GM23338 (cell line): Measurements from ENCODE around the gene KEAP1. TPM values are rescaled to one million over a fixed set of nuclear protein-coding genes. Genes with fewer than 3 reads are reported as not detected.

Source experiments
- ATAC-seq: fragments of 200-7000 bp; cut with Tn5 transposase; 3 replicates; pipeline ENCODE4 v1.9.1; 2020
- DNase-seq: peaks from one replicate; pipeline ENCODE4 v3.0.0-alpha.2; 2015; ENCODE audit warnings: low spot score
- H2AFZ ChIP-seq: fragments of 200-600 bp; sonication (generic); 2 replicates; pipeline ENCODE4 v1.8.0; 2016; ENCODE audit warnings: antibody characterized with exemption, mild to moderate bottlenecking, moderate library complexity
- H3F3A ChIP-seq: fragments of 200-600 bp; sonication (generic); replicated peaks from 2 replicates; pipeline ENCODE4 v1.8.0; 2017; ENCODE audit warnings: antibody characterized with exemption, mixed run types, low read depth
- H3K27ac ChIP-seq: fragments of 200-600 bp; sonication (generic); 2 replicates; pipeline ENCODE4 v1.6.1; 2016; ENCODE audit warnings: low read depth
- H3K27me3 ChIP-seq: fragments of 200-600 bp; sonication (generic); 2 replicates; pipeline ENCODE4 v1.8.0; 2016; ENCODE audit warnings: mild to moderate bottlenecking, mixed run types, moderate library complexity; ENCODE audit not compliant: insufficient read depth
- H3K36me3 ChIP-seq: fragments of 200-600 bp; sonication (generic); 2 replicates; pipeline ENCODE4 v1.8.0; 2016; ENCODE audit warnings: mild to moderate bottlenecking; ENCODE audit not compliant: insufficient read depth
- H3K4me1 ChIP-seq: fragments of 200-600 bp; sonication (generic); 2 replicates; pipeline ENCODE4 v1.8.0; 2016; ENCODE audit warnings: mild to moderate bottlenecking, moderate library complexity; ENCODE audit not compliant: insufficient read depth
- H3K4me2 ChIP-seq: fragments of 200-600 bp; sonication (generic); 2 replicates; pipeline ENCODE4 v1.7.1; 2017; ENCODE audit warnings: mixed run types
- H3K4me3 ChIP-seq: fragments of 200-600 bp; sonication (generic); 2 replicates; pipeline ENCODE4 v1.6.1; 2016; ENCODE audit warnings: mixed run types
- H3K79me2 ChIP-seq: fragments of 200-600 bp; sonication (generic); replicated peaks from 2 replicates; pipeline ENCODE4 v1.8.0; 2017; ENCODE audit warnings: mild to moderate bottlenecking; ENCODE audit not compliant: insufficient read depth
- H3K9me2 ChIP-seq: fragments of 200-600 bp; sonication (generic); 2 replicates; pipeline ENCODE4 v1.8.0; 2017; ENCODE audit not compliant: insufficient read depth
- H4K20me1 ChIP-seq: fragments of 200-600 bp; sonication (generic); replicated peaks from 2 replicates; pipeline ENCODE4 v1.8.0; 2017; ENCODE audit warnings: mild to moderate bottlenecking; ENCODE audit not compliant: insufficient read depth
- H3K27ac Mint-ChIP-seq: 2 replicates; pipeline ENCODE4 v1.8.0; 2020; ENCODE audit warnings: inconsistent platforms, mild to moderate bottlenecking, moderate library complexity, mixed read lengths
- H3K27me3 Mint-ChIP-seq: 3 replicates; pipeline ENCODE4 v1.8.0; 2022; ENCODE audit warnings: low read depth, mild to moderate bottlenecking, moderate library complexity, mixed read lengths, inconsistent platforms; ENCODE audit not compliant: insufficient read depth, poor library complexity
- H3K36me3 Mint-ChIP-seq: 3 replicates; pipeline ENCODE4 v1.8.0; 2021; ENCODE audit warnings: low read depth, mild to moderate bottlenecking, inconsistent platforms, moderate library complexity, mixed read lengths
- H3K4me1 Mint-ChIP-seq: 3 replicates; pipeline ENCODE4 v1.8.0; 2020; ENCODE audit warnings: mild to moderate bottlenecking, inconsistent platforms, mixed read lengths
- H3K4me3 Mint-ChIP-seq: 3 replicates; pipeline ENCODE4 v1.8.0; 2021; ENCODE audit warnings: moderate library complexity, mild to moderate bottlenecking, inconsistent platforms, mixed read lengths
- H3K9me3 Mint-ChIP-seq: 3 replicates; pipeline ENCODE4 v1.8.0; 2020; ENCODE audit warnings: moderate library complexity, mild to moderate bottlenecking, inconsistent platforms, mixed read lengths
- CREB1 ChIP-seq: fragments of 250-450 bp; sonication (Bioruptor Pico); IDR thresholded peaks from 2 replicates; pipeline ENCODE4 v1.5.0; 2020; ENCODE audit warnings: low read depth, mild to moderate bottlenecking, moderate library complexity
- EZH2 ChIP-seq: fragments of 200-600 bp; sonication (generic); IDR thresholded peaks from one replicate; pipeline ENCODE4 v1.8.0; 2017; ENCODE audit warnings: antibody characterized with exemption, mild to moderate bottlenecking, low read depth; ENCODE audit not compliant: unreplicated experiment
- EZH2phosphoT487 ChIP-seq: fragments of 200-600 bp; sonication (generic); IDR thresholded peaks from one replicate; pipeline ENCODE4 v1.8.1; 2018; ENCODE audit warnings: antibody characterized with exemption; ENCODE audit not compliant: unreplicated experiment
- JUNB ChIP-seq: IDR thresholded peaks from one replicate; pipeline ENCODE4 v1.6.1; 2016; ENCODE audit warnings: antibody characterized with exemption; ENCODE audit not compliant: unreplicated experiment
- POLR2AphosphoS5 ChIP-seq: IDR thresholded peaks from 2 replicates; pipeline ENCODE4 v1.6.1; 2016; ENCODE audit warnings: antibody characterized with exemption, low read depth
- STAT1 ChIP-seq: IDR thresholded peaks from one replicate; pipeline ENCODE4 v1.6.1; 2016; ENCODE audit warnings: antibody characterized with exemption; ENCODE audit not compliant: unreplicated experiment
- ZNF114 ChIP-seq: fragments of 250-450 bp; sonication (Bioruptor Pico); IDR thresholded peaks from 2 replicates; pipeline ENCODE4 v1.5.0; 2020; ENCODE audit warnings: mild to moderate bottlenecking, moderate library complexity
- ZNF331 ChIP-seq: fragments of 250-450 bp; sonication (Bioruptor Pico); IDR thresholded peaks from 2 replicates; pipeline ENCODE4 v1.5.0; 2020; ENCODE audit warnings: low read depth, mild to moderate bottlenecking, moderate library complexity
- polyA plus RNA-seq: library from polyadenylated mRNA; unstranded; fragments of >200 nt; fragmentation: Nextera tagmentation; extraction: Ambion mirVana; gene quantifications from 2 replicates; pipeline ENCODE4 v1.2.1, GENCODE V29; 2016
- total RNA-seq: library from RNA; depleted of rRNA; stranded (reverse); fragments of >200 nt; shearing (Covaris generic); gene quantifications from 2 replicates; pipeline ENCODE4 v1.2.3, GENCODE V29; 2014
- TF ChIP-seq, protein P1 (sequence below): IDR thresholded peaks from one replicate; pipeline ENCODE4 v1.6.1; 2018; ENCODE audit warnings: antibody characterized with exemption; ENCODE audit not compliant: unreplicated experiment
- TF ChIP-seq, protein P2 (sequence below), 2 experiments: fragments of 200-600 bp in 1 of 2; sonication (generic) in 1 of 2; conservative IDR thresholded peaks; 2 replicates each; pipeline versions ENCODE4 v1.5.1 to v1.6.1; 2016 to 2017; ENCODE audit warnings: antibody characterized with exemption in 2 of 2, low read depth in 2 of 2, mild to moderate bottlenecking in 2 of 2, moderate library complexity in 1 of 2
- TF ChIP-seq, protein P3 (sequence below): IDR thresholded peaks from 2 replicates; pipeline ENCODE4 v1.6.1; 2016; ENCODE audit warnings: antibody characterized with exemption
- TF ChIP-seq, protein P4 (sequence below): fragments of 250-450 bp; sonication (Bioruptor Pico); IDR thresholded peaks from 2 replicates; pipeline ENCODE4 v1.5.0; 2020; ENCODE audit warnings: mild to moderate bottlenecking, moderate library complexity

KEAP1 gene
- total and polyA plus RNA-seq, 2 experiments from 2014 or later: 57.8 to 77.5 TPM

DNA sequence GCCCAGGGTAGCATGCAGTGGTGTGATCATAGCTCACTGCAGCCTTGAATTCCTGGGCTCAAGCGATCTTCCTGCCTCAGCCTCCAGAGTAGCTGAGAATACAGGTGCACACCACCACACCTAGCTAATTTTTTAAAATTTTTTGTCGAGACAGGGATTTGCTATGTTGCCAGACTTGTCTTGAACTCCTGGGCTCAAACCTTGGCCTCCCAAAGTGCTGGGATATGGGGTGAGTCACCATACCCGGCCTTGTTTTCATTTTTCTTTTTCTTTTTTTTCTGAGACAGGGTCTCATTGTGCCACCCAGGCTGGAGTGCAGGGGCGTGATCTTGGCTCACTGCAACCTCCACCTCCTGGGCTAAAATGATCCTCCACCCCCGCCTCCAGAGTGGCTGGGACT lies 38.7 kb downstream of the KEAP1 start (continued):
- TF ChIP-seq, protein P1, sequence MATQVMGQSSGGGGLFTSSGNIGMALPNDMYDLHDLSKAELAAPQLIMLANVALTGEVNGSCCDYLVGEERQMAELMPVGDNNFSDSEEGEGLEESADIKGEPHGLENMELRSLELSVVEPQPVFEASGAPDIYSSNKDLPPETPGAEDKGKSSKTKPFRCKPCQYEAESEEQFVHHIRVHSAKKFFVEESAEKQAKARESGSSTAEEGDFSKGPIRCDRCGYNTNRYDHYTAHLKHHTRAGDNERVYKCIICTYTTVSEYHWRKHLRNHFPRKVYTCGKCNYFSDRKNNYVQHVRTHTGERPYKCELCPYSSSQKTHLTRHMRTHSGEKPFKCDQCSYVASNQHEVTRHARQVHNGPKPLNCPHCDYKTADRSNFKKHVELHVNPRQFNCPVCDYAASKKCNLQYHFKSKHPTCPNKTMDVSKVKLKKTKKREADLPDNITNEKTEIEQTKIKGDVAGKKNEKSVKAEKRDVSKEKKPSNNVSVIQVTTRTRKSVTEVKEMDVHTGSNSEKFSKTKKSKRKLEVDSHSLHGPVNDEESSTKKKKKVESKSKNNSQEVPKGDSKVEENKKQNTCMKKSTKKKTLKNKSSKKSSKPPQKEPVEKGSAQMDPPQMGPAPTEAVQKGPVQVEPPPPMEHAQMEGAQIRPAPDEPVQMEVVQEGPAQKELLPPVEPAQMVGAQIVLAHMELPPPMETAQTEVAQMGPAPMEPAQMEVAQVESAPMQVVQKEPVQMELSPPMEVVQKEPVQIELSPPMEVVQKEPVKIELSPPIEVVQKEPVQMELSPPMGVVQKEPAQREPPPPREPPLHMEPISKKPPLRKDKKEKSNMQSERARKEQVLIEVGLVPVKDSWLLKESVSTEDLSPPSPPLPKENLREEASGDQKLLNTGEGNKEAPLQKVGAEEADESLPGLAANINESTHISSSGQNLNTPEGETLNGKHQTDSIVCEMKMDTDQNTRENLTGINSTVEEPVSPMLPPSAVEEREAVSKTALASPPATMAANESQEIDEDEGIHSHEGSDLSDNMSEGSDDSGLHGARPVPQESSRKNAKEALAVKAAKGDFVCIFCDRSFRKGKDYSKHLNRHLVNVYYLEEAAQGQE: no peak

DNA sequence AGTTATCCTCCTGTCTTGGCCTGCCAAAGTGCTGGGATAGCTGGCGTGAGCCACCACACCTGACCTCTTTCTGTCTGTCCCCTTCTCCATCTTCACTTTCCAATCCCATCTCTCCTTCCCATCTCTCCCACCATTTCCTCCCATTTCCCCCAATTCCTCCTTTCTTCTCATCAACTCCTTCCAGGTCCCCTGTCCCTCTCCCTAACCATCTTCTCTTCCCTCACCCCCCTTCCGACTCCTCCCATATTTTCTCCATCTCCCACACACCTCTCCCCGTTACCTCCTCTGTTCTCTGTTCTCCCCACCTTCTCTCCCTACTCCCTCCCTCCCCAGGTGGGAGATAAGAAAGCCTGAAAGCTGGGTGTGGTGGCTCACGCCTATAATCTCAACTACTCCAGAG lies 40.6 kb downstream of the KEAP1 start:
- Histone ChIP-seq H3K79me2 (no peaks in the 10 kb centered on the region), H3K27ac (no peak overlapping the region), H4K20me1 (no peaks in the 10 kb centered on the region), H3K9me2 (no peaks in the 10 kb centered on the region), H3F3A (no peaks in the 10 kb centered on the region), H2AFZ (no peak overlapping the region), H3K4me1 (peaks cover under 1% of the 10 kb centered on the region), H3K4me2 (no peak overlapping the region), H3K36me3 (no peaks in the 10 kb centered on the region), H3K27me3 (0 out of 2 replicates have a peak, but pooled peaks cover 4% of the 10 kb centered on the region), H3K4me3 (no peak overlapping the region)
- Mint-ChIP-seq H3K27ac (no peak overlapping the region), H3K9me3 (no peaks in the 10 kb centered on the region), H3K36me3 (no peaks in the 10 kb centered on the region; the same call in 1 of the 3 replicates), H3K4me3 (no peak overlapping the region), H3K4me1 (peaks cover 6% of the 10 kb centered on the region; the same call in 2 of the 3 replicates), H3K27me3 (peaks cover 13% of the 10 kb centered on the region)
- DNase-seq (no peak), ATAC-seq (no peak)
- TF ChIP-seq POLR2AphosphoS5 (no peak), STAT1 (no peak), ZNF114 (no peak), CREB1 (CRISPR knock-in tag) (no peak), EZH2phosphoT487 (no peak), ZNF331 (CRISPR knock-in tag) (no peak), EZH2 (no peak), JUNB (no peak)
- TF ChIP-seq, protein P2, sequence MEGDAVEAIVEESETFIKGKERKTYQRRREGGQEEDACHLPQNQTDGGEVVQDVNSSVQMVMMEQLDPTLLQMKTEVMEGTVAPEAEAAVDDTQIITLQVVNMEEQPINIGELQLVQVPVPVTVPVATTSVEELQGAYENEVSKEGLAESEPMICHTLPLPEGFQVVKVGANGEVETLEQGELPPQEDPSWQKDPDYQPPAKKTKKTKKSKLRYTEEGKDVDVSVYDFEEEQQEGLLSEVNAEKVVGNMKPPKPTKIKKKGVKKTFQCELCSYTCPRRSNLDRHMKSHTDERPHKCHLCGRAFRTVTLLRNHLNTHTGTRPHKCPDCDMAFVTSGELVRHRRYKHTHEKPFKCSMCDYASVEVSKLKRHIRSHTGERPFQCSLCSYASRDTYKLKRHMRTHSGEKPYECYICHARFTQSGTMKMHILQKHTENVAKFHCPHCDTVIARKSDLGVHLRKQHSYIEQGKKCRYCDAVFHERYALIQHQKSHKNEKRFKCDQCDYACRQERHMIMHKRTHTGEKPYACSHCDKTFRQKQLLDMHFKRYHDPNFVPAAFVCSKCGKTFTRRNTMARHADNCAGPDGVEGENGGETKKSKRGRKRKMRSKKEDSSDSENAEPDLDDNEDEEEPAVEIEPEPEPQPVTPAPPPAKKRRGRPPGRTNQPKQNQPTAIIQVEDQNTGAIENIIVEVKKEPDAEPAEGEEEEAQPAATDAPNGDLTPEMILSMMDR (conservative IDR thresholded peaks at IDR 0.05; ENCODE audit: low read depth in 2 of 2): no peak
- TF ChIP-seq, protein P3, sequence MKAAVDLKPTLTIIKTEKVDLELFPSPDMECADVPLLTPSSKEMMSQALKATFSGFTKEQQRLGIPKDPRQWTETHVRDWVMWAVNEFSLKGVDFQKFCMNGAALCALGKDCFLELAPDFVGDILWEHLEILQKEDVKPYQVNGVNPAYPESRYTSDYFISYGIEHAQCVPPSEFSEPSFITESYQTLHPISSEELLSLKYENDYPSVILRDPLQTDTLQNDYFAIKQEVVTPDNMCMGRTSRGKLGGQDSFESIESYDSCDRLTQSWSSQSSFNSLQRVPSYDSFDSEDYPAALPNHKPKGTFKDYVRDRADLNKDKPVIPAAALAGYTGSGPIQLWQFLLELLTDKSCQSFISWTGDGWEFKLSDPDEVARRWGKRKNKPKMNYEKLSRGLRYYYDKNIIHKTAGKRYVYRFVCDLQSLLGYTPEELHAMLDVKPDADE: no peak
- TF ChIP-seq, protein P4, sequence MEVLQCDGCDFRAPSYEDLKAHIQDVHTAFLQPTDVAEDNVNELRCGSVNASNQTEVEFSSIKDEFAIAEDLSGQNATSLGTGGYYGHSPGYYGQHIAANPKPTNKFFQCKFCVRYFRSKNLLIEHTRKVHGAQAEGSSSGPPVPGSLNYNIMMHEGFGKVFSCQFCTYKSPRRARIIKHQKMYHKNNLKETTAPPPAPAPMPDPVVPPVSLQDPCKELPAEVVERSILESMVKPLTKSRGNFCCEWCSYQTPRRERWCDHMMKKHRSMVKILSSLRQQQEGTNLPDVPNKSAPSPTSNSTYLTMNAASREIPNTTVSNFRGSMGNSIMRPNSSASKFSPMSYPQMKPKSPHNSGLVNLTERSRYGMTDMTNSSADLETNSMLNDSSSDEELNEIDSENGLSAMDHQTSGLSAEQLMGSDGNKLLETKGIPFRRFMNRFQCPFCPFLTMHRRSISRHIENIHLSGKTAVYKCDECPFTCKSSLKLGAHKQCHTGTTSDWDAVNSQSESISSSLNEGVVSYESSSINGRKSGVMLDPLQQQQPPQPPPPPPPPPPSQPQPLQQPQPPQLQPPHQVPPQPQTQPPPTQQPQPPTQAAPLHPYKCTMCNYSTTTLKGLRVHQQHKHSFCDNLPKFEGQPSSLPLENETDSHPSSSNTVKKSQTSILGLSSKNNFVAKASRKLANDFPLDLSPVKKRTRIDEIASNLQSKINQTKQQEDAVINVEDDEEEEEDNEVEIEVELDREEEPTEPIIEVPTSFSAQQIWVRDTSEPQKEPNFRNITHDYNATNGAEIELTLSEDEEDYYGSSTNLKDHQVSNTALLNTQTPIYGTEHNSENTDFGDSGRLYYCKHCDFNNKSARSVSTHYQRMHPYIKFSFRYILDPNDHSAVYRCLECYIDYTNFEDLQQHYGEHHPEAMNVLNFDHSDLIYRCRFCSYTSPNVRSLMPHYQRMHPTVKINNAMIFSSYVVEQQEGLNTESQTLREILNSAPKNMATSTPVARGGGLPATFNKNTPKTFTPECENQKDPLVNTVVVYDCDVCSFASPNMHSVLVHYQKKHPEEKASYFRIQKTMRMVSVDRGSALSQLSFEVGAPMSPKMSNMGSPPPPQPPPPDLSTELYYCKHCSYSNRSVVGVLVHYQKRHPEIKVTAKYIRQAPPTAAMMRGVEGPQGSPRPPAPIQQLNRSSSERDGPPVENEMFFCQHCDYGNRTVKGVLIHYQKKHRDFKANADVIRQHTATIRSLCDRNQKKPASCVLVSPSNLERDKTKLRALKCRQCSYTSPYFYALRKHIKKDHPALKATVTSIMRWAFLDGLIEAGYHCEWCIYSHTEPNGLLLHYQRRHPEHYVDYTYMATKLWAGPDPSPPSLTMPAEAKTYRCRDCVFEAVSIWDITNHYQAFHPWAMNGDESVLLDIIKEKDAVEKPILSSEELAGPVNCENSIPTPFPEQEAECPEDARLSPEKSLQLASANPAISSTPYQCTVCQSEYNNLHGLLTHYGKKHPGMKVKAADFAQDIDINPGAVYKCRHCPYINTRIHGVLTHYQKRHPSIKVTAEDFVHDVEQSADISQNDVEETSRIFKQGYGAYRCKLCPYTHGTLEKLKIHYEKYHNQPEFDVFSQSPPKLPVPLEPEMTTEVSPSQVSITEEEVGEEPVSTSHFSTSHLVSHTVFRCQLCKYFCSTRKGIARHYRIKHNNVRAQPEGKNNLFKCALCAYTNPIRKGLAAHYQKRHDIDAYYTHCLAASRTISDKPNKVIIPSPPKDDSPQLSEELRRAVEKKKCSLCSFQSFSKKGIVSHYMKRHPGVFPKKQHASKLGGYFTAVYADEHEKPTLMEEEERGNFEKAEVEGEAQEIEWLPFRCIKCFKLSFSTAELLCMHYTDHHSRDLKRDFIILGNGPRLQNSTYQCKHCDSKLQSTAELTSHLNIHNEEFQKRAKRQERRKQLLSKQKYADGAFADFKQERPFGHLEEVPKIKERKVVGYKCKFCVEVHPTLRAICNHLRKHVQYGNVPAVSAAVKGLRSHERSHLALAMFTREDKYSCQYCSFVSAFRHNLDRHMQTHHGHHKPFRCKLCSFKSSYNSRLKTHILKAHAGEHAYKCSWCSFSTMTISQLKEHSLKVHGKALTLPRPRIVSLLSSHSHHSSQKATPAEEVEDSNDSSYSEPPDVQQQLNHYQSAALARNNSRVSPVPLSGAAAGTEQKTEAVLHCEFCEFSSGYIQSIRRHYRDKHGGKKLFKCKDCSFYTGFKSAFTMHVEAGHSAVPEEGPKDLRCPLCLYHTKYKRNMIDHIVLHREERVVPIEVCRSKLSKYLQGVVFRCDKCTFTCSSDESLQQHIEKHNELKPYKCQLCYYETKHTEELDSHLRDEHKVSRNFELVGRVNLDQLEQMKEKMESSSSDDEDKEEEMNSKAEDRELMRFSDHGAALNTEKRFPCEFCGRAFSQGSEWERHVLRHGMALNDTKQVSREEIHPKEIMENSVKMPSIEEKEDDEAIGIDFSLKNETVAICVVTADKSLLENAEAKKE (CRISPR knock-in tag): no peak
